GM21723 (cell line): ENCODE data around the gene TMEM94.
"Not testable (repeated sequence)": the region's sequence is repeated elsewhere in the genome, so short reads cannot be mapped to it uniquely, and the experiment has no call there.

Experiments
- ATAC-seq: cut with Tn5 transposase; IDR thresholded peaks from one replicate; pipeline ENCODE4 v1.9.1; 2021; ENCODE audit warnings: mild to moderate bottlenecking, moderate library complexity; ENCODE audit not compliant: unreplicated experiment

TMEM94 gene

GRCh38 chr17:75509528-75510258, 53.3 kb downstream of the TMEM94 start:
- no peak for ATAC-seq

GRCh38 chr17:75511270-75511609, 54.8 kb downstream of the TMEM94 start:
- no peak for ATAC-seq

GRCh38 chr17:75511610-75512575, 55.5 kb downstream of the TMEM94 start:
- no peak for ATAC-seq

- no peak for ATAC-seq
Measured at GRCh38 chr17:75512926-75513640, 56.6 kb downstream of the TMEM94 start.

- ATAC-seq = no peak
Measured at GRCh38 chr17:75513641-75514000, 57.2 kb downstream of the TMEM94 start.

- ATAC-seq = no peak
Measured at GRCh38 chr17:75514299-75514918, 58.0 kb downstream of the TMEM94 start.

GRCh38 chr17:75514919-75515495, 58.6 kb downstream of the TMEM94 start:
- ATAC-seq = no peak

GRCh38 chr17:75515496-75516254, 59.2 kb downstream of the TMEM94 start, which contains the start of gene CASKIN2:
Gene CASKIN2, minus strand, starts transcription at chr17:75515537. Its CDS starts 1,733 bp downstream, at chr17:75513804.
- peak; percentile 36 for ATAC-seq

GRCh38 chr17:75516255-75516618, 59.8 kb downstream of the TMEM94 start, which contains the start of gene TSEN54:
Gene TSEN54, plus strand, starts transcription at chr17:75516528. Its CDS starts 33 bp downstream, at chr17:75516561.
- peak; percentile 67 for ATAC-seq

- ATAC-seq = peak; percentile 22
Measured at GRCh38 chr17:75516619-75517296, 60.3 kb downstream of the TMEM94 start.

- no peak for ATAC-seq
Measured at GRCh38 chr17:75517297-75517865, 60.9 kb downstream of the TMEM94 start.

GRCh38 chr17:75518201-75518600, 61.8 kb downstream of the TMEM94 start:
- no peak for ATAC-seq

GRCh38 chr17:75518983-75519537, 62.6 kb downstream of the TMEM94 start:
- ATAC-seq = no peak

- ATAC-seq = not testable (repeated sequence)
Measured at GRCh38 chr17:75520413-75520812, 64.0 kb downstream of the TMEM94 start.

- no peak for ATAC-seq
Measured at GRCh38 chr17:75521290-75521689, 64.9 kb downstream of the TMEM94 start.

GRCh38 chr17:75521951-75522727, 65.7 kb downstream of the TMEM94 start:
- no peak for ATAC-seq

GRCh38 chr17:75523647-75524046, 67.2 kb downstream of the TMEM94 start:
- ATAC-seq = no peak
